GM10847 (cell line): ENCODE results near the gene SLC4A3.

Experiments
- POLR2A ChIP-seq: IDR thresholded peaks from 2 replicates; pipeline ENCODE4 v1.6.1; 2011; ENCODE audit not compliant: insufficient read length; ENCODE audit errors: extremely low read depth

Gene SLC4A3, protein sequence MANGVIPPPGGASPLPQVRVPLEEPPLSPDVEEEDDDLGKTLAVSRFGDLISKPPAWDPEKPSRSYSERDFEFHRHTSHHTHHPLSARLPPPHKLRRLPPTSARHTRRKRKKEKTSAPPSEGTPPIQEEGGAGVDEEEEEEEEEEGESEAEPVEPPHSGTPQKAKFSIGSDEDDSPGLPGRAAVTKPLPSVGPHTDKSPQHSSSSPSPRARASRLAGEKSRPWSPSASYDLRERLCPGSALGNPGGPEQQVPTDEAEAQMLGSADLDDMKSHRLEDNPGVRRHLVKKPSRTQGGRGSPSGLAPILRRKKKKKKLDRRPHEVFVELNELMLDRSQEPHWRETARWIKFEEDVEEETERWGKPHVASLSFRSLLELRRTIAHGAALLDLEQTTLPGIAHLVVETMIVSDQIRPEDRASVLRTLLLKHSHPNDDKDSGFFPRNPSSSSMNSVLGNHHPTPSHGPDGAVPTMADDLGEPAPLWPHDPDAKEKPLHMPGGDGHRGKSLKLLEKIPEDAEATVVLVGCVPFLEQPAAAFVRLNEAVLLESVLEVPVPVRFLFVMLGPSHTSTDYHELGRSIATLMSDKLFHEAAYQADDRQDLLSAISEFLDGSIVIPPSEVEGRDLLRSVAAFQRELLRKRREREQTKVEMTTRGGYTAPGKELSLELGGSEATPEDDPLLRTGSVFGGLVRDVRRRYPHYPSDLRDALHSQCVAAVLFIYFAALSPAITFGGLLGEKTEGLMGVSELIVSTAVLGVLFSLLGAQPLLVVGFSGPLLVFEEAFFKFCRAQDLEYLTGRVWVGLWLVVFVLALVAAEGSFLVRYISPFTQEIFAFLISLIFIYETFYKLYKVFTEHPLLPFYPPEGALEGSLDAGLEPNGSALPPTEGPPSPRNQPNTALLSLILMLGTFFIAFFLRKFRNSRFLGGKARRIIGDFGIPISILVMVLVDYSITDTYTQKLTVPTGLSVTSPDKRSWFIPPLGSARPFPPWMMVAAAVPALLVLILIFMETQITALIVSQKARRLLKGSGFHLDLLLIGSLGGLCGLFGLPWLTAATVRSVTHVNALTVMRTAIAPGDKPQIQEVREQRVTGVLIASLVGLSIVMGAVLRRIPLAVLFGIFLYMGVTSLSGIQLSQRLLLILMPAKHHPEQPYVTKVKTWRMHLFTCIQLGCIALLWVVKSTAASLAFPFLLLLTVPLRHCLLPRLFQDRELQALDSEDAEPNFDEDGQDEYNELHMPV

DNA sequence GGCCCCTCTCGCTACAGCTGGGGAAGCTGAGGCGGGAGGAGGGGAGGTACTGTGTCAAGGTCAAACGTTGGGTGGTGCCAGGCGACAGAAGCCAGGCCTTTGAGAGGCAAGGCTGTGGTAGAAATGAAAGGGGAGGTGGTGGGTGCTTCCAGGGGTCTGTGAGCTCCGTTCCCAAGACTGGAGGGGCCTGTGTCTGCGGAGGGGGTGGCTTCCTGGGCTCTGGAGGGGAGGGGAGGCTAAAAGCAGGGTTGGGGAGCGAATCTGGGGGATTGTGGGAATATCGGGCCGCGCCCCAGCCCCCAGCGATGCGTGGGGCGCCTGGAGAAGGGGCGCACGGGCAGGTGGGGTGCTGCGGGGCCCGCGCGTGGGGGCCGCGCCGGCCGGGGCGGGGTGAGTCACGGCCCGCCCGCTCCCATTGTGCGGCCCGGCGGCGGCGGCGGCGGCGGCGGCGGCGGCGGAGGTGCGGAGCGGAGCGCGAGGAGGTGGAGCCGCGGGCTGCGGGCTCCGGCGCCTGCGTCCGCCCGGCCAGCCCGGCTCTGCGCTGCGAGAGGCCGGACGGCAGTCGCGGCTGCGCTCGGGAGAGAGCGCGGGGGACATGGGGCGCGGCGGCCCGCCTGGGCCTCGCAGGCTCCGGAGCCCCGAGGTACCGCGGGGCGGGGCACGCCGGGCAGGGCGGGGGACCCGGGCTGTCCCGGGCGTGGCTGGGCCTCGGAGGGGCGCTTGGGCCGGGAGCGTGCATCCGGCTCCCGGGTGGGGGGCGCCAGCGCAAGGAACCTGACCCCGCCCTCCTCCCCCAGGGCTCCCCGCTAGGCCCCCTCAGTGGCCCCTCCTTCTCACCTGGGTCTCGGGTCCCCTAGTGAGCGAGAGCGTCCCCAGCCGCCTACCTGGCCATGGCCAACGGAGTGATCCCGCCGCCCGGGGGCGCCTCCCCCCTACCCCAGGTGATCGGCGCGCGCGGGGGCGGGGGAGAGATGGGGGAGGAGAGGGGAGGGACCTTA is at the start of gene SLC4A3:
Gene SLC4A3, plus strand, starts transcription at position 528 of the 998 bp plus-strand sequence. Its CDS starts 363 bp downstream, at position 891.
- TF ChIP-seq POLR2A: no peak

DNA sequence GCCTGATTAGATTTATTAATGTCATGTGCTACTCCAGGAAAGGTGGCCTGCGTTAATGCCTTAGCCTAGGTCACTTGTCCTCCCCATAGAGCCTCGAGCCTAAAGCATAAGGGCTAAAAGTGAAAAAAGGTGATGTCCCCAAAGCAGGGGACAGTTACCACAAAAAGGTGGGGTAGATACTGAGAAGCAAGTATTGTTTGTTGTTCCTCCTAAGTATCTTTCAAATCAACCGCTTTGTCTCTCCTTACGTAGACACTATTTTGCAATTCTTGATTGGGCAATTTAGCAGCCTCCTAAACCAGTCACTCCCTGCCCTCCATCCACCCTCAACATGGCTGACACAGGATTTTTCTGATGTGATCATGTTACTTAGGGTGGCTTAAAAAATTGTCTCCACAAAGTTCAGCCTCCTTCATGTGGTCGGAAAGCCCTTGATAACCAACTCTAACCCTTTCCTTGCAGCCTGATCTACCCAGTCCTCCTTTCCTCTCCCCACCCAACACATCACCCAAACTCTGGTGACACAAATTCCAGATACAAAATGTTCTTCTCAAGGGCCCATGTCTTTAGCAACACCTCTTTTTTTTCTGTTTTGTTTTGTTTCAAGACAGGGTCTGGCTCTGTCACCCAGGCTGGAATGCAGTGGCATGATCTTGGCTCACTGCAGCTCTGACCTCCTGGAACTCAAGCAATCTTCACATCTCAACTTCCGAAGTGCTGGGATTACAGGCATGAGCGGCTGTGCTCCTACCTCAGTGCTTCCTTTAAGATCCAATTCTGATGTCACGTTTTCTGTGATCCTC is 48.4 kb upstream of the SLC4A3 start:
- no peak for TF ChIP-seq POLR2A

DNA sequence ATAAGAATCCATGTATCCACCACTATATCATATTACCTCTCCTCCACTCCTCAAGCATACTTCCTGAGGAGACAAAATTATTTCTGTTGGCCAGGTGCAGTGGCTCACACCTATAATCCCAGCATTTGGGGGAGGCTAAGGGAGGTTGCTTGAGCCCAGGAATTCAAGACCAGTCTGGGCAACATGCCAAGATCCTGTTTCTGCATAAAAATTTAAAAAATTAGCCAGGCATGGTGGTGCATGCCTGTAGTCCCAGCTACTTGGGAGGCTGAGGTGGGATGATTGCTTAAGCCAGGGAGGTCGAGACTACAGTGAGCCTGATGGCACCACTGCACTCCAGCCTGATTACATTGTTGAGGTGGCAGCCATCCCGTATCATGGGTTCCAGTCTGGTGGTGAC is 46.1 kb upstream of the SLC4A3 start:
- no peak for TF ChIP-seq POLR2A

DNA sequence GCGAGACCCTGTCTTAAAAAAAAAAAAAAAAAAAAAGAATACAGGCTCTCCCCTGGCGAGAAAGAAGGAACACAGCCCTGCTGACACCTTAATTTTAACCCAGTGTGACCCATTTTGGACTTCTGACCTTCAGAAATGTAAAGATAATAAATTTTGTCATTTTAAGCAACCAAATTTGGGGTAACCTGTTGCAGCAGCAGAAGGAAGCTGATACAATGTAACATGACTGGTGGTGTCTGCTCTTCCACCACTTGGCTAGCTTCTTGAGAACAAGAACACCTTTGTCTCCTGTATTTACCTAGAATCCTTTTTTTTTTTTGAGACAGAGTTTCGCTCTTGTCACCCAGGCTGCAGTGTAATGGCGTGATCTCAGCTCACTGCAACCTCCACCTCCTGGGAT is 36.3 kb upstream of the SLC4A3 start:
- TF ChIP-seq POLR2A: no peak

DNA sequence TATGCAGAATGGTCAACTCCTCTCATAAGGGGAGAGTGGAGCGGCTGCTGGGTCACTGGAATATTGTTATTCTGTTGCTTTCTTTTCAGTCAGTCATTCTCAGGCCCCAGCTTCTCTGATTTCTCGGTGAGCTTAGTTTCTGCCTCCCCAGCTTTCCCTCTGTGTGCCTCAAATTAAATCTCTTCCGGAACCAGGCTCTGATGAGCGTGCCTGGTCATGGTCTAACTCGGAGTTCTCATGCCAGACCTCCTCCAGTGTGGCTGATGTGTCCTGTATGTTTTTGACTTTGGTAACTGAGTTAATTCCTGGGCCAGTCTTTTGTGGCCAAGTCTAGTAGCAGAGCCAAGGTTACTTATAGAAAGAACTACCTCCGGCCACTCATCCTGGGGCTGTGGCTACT is 34.7 kb upstream of the SLC4A3 start:
- TF ChIP-seq POLR2A: no peak

DNA sequence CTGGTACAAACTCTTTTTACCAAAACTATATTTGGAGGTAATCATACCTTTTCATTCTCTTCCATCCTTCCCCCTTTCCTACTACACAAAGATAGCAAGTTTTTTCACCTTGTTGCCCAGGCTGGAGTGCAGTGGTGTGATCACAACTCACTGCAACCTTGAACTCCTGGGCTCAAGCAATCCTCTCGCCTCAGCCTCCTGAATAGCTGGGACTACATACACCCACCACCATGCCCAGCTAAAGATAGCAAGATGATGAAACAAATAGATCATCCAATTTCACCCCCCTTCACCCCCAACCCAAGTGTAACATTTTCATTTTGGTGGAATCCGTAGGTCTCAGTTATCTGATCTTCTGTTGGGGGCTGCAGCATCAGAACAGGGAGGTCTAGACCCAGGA is 34.3 kb upstream of the SLC4A3 start:
- TF ChIP-seq POLR2A: no peak

DNA sequence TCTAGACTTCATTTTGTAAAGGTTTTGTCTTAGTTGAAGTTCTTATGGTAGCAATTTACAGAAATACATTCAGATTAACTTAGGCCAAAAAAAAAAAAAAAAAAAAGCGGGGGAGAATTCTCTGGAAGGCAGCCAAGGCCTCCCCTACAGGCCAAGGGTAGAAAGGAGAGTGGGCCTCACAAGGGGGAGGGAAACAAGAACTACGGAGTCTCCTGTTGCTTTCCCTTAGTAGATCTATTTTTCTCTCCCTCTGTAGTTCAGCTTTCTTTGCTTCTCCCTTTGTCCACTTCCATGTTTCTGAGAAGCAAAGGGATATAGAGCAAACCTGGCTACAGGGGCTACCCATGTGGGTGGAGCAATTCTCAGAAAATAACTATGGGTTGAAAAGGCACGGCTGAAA is 32.2 kb upstream of the SLC4A3 start:
- no peak for TF ChIP-seq POLR2A

DNA sequence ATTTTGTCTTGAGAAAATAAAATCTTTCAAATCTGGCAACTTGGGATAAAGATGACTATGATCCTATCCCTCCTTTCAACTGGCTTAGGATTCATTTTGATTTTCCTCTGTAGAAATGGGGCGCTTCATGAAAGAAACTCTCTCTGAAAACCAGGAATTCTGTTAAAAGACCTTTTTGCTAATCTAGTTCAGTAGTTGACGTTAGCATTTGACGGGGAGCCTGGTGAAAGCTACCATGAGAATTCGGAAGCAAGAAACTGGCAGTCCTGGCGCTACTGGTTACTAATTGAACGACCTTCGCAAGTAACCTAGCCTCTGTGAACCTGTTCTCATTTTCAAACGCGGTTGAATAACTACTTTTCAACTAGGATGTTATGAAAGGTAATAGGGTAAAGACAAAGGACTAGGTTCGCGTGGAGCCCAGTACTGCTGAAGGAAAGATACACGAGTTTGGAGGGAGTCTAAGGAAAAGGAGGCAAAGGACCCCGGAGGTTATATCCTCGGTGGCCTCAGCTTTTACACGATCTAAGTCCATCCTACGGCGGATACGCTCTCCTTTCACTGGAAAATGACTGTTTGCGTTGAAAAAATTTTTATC is 30.4 kb upstream of the SLC4A3 start:
- TF ChIP-seq POLR2A: no peak

DNA sequence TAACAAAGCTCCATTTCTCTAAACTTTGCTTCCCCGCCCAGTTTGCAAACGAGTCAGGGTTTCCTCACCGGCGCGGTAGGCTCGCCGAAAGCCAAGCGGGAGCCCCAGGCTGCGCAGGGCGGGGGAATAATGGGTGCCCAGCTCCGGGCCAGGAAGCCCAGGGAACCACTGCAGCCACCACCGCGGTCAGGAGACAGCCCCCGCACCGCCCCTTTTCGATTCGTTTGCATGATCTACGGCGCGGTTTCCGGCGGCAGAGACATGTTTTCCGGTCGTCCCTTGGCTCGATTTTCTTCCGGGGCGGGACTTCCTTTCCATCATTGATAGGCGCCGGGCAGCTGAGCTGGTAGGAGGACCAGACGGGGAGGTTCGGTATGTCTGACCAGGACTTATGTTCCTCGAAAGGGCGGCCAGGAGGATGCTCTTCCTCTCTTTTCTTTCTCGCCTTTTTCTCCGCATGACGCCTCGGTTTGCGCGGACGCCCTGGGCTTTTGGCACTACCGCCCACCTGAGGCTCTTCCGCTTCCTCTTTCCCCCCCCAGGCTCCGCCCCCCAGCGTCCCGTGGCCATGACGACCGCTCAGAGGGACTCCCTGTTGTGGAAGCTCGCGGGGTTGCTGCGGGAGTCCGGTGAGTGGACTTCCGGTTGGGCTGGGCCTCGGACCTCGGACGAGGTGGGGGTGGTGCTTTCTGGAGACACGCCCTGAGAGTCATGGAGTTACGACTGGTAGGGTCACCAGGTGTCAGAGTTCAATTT is 29.7 kb upstream of the SLC4A3 start, which contains the start of gene STK11IP:
Gene STK11IP, plus strand, starts transcription at position 306 of the 756 bp plus-strand sequence. Its CDS starts 263 bp downstream, at position 569.
- TF ChIP-seq POLR2A: peak; percentile 94

DNA sequence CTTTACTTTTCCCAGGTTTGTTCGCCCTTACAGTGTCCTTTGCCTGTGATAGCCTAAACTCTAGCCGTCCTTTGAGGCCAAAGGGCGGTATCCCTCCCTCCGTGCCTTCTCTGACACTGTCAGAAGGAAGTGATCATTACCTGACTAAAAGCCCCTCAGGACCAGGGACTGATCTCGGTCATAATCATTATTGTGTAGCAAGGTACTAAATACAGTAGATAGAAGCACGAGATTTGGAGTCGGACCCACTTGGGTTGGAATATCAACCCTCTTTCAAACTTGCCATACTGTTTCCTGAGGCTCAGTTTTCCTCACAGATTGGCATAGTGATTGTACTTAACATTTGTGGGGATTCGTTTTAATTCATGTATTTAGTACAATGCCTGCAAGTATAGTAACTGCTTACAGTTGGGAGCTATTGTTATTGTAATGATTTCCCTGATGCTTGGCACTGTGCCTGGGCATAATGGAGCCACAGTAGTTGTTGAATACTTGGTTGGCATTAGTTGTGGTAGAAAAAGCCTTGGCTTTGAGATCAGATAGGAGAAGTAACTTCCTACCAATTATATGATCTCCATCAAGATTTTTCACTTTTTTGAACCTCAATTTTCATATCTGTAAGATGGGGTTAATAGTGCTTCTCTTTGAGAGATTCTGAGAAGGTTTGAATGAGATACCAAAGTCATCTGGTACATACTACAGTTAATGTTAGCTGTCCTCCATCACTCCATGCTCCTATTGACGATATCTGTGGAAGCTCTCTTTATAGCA is 28.9 kb upstream of the SLC4A3 start:
- no peak for TF ChIP-seq POLR2A

DNA sequence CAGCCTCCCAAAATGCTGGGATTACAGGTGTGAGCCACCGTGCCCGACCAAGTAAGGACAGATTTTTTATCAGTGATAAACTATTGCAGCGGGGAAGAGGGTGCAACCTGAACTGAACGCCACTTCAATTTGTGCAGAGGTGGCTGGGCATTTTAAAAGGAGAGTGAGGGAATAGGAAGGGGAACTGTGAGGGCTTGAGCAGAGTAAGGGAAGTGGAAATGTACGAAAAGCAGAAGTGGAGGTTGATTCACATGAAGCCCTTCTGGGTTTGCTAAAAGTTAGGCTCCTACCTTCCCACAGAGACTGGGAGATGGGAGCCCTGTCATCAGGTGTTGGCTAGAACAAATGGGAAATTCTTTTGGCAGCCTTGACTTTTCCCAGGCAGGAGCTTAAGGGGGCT is 23.7 kb upstream of the SLC4A3 start:
- TF ChIP-seq POLR2A: no peak

DNA sequence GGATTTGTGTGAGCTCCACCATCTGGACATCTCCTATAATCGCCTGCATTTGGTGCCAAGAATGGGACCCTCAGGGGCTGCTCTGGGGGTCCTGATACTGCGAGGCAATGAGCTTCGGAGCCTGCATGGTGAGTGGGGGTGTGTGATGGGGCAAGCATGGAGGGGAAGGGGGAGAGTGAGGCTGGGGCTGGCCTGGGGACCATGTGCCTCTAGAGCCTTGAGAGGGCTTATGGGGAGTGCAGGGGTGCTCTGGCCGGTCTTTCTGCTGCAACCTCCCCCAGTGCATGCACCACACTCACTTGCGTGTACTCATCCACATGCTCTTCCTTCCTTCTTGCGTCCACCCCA is 21.8 kb upstream of the SLC4A3 start:
- no peak for TF ChIP-seq POLR2A
